Measurements from ENCODE around the gene GABBR2. TPM values are rescaled to one million over a fixed set of nuclear protein-coding genes. Genes with fewer than 3 reads are reported as not detected.
A peak's percentile ranks its signal among the peaks of the same experiment; 100 is the strongest.
"Not testable (repeated sequence)": the region's sequence is repeated elsewhere in the genome, so short reads cannot be mapped to it uniquely, and the experiment has no call there.

GABBR2 gene
- total and polyA plus RNA-seq, 2 of the 8 experiments (the other 6 are each of a cell fraction or from before 2014, with no cell fraction given): 0.50 to 1.2 TPM

DNA sequence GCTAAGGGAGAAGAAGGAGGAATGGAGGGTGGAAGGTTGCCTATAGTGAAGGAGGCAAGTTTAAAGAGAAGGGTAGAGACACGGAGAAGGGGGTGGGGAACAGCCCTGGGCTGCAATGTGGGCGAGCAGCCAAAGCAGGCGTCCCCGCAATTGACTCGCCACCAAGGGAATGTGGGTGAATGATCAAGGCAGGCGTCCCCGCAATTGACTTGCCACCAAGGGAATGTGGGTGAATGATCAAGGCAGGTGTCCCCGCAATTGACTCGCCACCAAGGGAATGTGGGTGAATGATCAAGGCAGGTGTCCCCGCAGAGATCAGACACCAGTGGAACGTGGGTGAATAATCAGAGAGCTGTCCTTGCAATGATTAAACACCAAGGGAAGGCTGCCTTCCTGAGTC lies 438.5 kb downstream of the GABBR2 start:
- H3K56ac ChIP-seq (replicated peaks; ENCODE audit: insufficient read length, low read depth, low read length): not testable (repeated sequence)

DNA sequence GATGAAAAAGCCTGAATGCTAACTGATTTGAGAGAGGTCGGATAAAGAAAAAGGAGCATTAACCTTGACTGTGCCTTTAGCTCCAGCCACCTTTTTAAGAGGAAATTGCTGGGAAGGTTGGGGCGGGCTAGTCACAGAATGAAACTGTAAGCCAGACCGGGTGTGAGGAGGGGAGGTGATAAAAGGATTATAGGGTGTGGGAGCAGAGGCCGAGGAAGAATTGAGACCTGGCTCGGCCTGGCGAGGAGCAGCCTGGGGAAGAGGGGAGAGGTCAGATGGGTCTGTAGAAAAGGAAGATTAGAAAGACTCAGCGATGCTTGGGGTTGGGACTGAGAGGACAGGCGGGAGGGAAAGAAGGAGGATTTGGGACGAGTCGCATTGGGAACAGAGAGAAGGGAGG lies 439.1 kb downstream of the GABBR2 start:
- H3K14ac ChIP-seq (ENCODE audit: insufficient read length); H4K20me1 ChIP-seq (replicated peaks in 1 of 2; ENCODE audit: control insufficient read depth in 1 of 2, insufficient read depth in 2 of 2, low read length in 2 of 2); H3K9ac ChIP-seq (replicated peaks in 1 of 4; ENCODE audit: extremely low read depth in 1 of 4, low read depth in 3 of 4, low read length in 3 of 4); H3K4me1 ChIP-seq (replicated peaks in 1 of 4; ENCODE audit: control insufficient read depth in 3 of 4, insufficient read depth in 4 of 4, low read length in 3 of 4); POLR2A ChIA-PET (ENCODE audit: partially characterized antibody); H3K79me1 ChIP-seq (ENCODE audit: low read depth, low read length); DNase-seq (ENCODE audit: low read depth in 1 of 2, low spot score in 2 of 2); H4K8ac ChIP-seq (ENCODE audit: extremely low read depth, insufficient read depth, low read length); H3K18ac ChIP-seq (ENCODE audit: extremely low read depth, low read length); H2AK5ac ChIP-seq (ENCODE audit: low read depth, low read length); H3K36me3 ChIP-seq (ENCODE audit: control insufficient read depth in 2 of 4, insufficient read depth in 4 of 4, low read length in 3 of 4); H3K27me3 ChIP-seq (replicated peaks in 1 of 4; ENCODE audit: control insufficient read depth in 3 of 4, extremely low read depth in 1 of 4, insufficient read depth in 3 of 4, low read length in 3 of 4); H4K5ac ChIP-seq (ENCODE audit: insufficient read length, low read depth, low read length); H2BK20ac ChIP-seq (ENCODE audit: low read length); H4K91ac ChIP-seq (replicated peaks; ENCODE audit: insufficient read length, low read length); H3K4me2 ChIP-seq (ENCODE audit: insufficient read depth in 1 of 2, low read depth in 2 of 2, low read length in 2 of 2); H2BK120ac ChIP-seq (replicated peaks; ENCODE audit: low read depth, low read length); H3K79me2 ChIP-seq (ENCODE audit: control insufficient read depth in 1 of 2, insufficient read depth in 2 of 2, low read length in 2 of 2); FAIRE-seq; H3K4ac ChIP-seq (replicated peaks; ENCODE audit: insufficient read length, low read depth, low read length); H3K27ac ChIP-seq (ENCODE audit: low read depth, low read length); H2BK12ac ChIP-seq (ENCODE audit: low read depth, low read length); H2AFZ ChIP-seq (ENCODE audit: low read length); H3K9me3 ChIP-seq (ENCODE audit: insufficient read depth in 2 of 2, low read depth in 1 of 2, low read length in 1 of 2); H3K56ac ChIP-seq (replicated peaks; ENCODE audit: insufficient read length, low read depth, low read length); H2BK15ac ChIP-seq (ENCODE audit: low read length); H3K4me3 ChIP-seq (ENCODE audit: extremely low read depth in 1 of 4, insufficient read depth in 2 of 4, low read depth in 3 of 4, low read length in 4 of 4); CTCF ChIA-PET (ENCODE audit: partially characterized antibody); H3K23me2 ChIP-seq (ENCODE audit: low read depth, low read length); H3K23ac ChIP-seq (ENCODE audit: insufficient read length); H2BK5ac ChIP-seq (ENCODE audit: low read depth, low read length): not testable (repeated sequence)
- 76% methylated on average over 10 of the region's 10 CpGs; no CpG with 5 or more reads in 1 of the 2 experiments for WGBS, 2 experiments (ENCODE audit: extremely low coverage in 1 of 2, insufficient coverage in 1 of 2, insufficient read length in 1 of 2, insufficient replicate concordance in 2 of 2, low coverage in 1 of 2, low lambda C conversion rate in 2 of 2, missing lambda C conversion rate in 1 of 2)

More for the DNA sequence above, 438.5 kb downstream of the GABBR2 start:
- H4K5ac ChIP-seq (ENCODE audit: insufficient read length, low read depth, low read length); H2BK15ac ChIP-seq (ENCODE audit: low read length); H3K9ac ChIP-seq (replicated peaks in 1 of 4; ENCODE audit: extremely low read depth in 1 of 4, low read depth in 3 of 4, low read length in 3 of 4); H2AFZ ChIP-seq (ENCODE audit: low read length); H2BK20ac ChIP-seq (ENCODE audit: low read length); H3K9me3 ChIP-seq (ENCODE audit: insufficient read depth in 2 of 2, low read depth in 1 of 2, low read length in 1 of 2); POLR2A ChIA-PET (ENCODE audit: partially characterized antibody); H4K91ac ChIP-seq (replicated peaks; ENCODE audit: insufficient read length, low read length); H2BK120ac ChIP-seq (replicated peaks; ENCODE audit: low read depth, low read length); FAIRE-seq; H4K20me1 ChIP-seq (replicated peaks in 1 of 2; ENCODE audit: control insufficient read depth in 1 of 2, insufficient read depth in 2 of 2, low read length in 2 of 2); H3K79me2 ChIP-seq (ENCODE audit: control insufficient read depth in 1 of 2, insufficient read depth in 2 of 2, low read length in 2 of 2); H3K36me3 ChIP-seq (ENCODE audit: control insufficient read depth in 2 of 4, insufficient read depth in 4 of 4, low read length in 3 of 4); H3K4me1 ChIP-seq (replicated peaks in 1 of 4; ENCODE audit: control insufficient read depth in 3 of 4, insufficient read depth in 4 of 4, low read length in 3 of 4); H3K79me1 ChIP-seq (ENCODE audit: low read depth, low read length); H3K4ac ChIP-seq (replicated peaks; ENCODE audit: insufficient read length, low read depth, low read length); H3K27ac ChIP-seq (ENCODE audit: low read depth, low read length); H3K14ac ChIP-seq (ENCODE audit: insufficient read length); H4K8ac ChIP-seq (ENCODE audit: extremely low read depth, insufficient read depth, low read length); H2AK5ac ChIP-seq (ENCODE audit: low read depth, low read length); H3K23ac ChIP-seq (ENCODE audit: insufficient read length); DNase-seq (ENCODE audit: low read depth in 1 of 2, low spot score in 2 of 2); H3K4me2 ChIP-seq (ENCODE audit: insufficient read depth in 1 of 2, low read depth in 2 of 2, low read length in 2 of 2); H3K27me3 ChIP-seq (replicated peaks in 1 of 4; ENCODE audit: control insufficient read depth in 3 of 4, extremely low read depth in 1 of 4, insufficient read depth in 3 of 4, low read length in 3 of 4); H2BK5ac ChIP-seq (ENCODE audit: low read depth, low read length); H3K23me2 ChIP-seq (ENCODE audit: low read depth, low read length); H3K18ac ChIP-seq (ENCODE audit: extremely low read depth, low read length); H3K4me3 ChIP-seq (ENCODE audit: extremely low read depth in 1 of 4, insufficient read depth in 2 of 4, low read depth in 3 of 4, low read length in 4 of 4): not testable (repeated sequence)
- 0 out of 2 replicates have a peak overlapping the region, but pooled peaks have one; percentile 9 for H2BK12ac ChIP-seq (ENCODE audit: low read depth, low read length)
- CTCF ChIA-PET (ENCODE audit: partially characterized antibody): interaction anchor here (0.7 kb wide), 1 partner anchor 185 kb away, joined by 3 read pairs; no protein-coding TSS in a partner anchor
- WGBS, 2 experiments (ENCODE audit: extremely low coverage in 1 of 2, insufficient coverage in 1 of 2, insufficient read length in 1 of 2, insufficient replicate concordance in 2 of 2, low coverage in 1 of 2, low lambda C conversion rate in 2 of 2, missing lambda C conversion rate in 1 of 2): 87% methylated on average over 11 of the region's 11 CpGs; no CpG with 5 or more reads in 1 of the 2 experiments

Measured in H1 (cell line).